ENCODE measurements around the gene AGO4.

AGO4 gene

DNA sequence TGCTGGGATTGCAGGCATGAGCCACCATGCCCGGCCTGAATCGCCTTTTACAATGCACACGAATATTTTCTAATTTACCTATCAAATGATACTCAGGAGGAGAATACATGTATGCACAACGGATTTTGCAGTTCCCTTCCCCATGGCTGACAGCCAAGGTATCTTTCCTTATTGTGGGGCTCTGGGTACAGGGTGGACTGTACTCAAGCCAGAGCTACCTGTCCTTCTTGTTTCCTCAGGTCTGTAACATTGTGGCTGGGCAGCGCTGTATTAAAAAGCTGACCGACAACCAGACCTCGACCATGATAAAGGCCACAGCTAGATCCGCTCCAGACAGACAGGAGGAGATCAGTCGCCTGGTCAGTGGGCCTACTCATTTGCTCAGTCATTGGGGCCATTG is 93.4 kb downstream of the AGO4 start:
- TF ChIP-seq, protein P1, sequence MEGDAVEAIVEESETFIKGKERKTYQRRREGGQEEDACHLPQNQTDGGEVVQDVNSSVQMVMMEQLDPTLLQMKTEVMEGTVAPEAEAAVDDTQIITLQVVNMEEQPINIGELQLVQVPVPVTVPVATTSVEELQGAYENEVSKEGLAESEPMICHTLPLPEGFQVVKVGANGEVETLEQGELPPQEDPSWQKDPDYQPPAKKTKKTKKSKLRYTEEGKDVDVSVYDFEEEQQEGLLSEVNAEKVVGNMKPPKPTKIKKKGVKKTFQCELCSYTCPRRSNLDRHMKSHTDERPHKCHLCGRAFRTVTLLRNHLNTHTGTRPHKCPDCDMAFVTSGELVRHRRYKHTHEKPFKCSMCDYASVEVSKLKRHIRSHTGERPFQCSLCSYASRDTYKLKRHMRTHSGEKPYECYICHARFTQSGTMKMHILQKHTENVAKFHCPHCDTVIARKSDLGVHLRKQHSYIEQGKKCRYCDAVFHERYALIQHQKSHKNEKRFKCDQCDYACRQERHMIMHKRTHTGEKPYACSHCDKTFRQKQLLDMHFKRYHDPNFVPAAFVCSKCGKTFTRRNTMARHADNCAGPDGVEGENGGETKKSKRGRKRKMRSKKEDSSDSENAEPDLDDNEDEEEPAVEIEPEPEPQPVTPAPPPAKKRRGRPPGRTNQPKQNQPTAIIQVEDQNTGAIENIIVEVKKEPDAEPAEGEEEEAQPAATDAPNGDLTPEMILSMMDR (IDR thresholded peaks at IDR 0.05; ENCODE audit: low read depth, low read length, missing control alignments): no peak
- no peak overlapping the region for H3K4me3 ChIP-seq (ENCODE audit: low read depth, low read length)
- no peak for DNase-seq (ENCODE audit: low read depth)

DNA sequence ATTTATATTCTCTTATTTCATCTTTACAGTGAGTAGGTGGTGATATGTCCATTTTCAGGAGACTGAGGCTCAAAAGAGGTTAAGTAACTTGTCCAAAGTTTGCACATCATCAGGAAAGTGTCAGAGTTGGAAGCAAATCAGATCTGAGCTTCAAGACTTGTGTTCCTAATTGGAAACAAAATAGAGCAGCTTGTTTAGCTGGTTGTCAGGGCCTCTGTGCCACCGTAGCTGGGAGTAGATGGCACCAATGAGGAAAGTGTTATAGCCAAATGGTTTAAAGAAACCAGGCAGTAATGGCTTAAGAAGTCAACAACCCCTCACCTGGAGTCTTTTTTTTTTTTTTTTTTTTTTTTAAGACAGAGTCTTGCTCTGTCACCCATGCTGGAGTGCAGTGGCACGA is 94.9 kb downstream of the AGO4 start:
- DNase-seq (ENCODE audit: low read depth): no peak
- no peak overlapping the region for H3K4me3 ChIP-seq (ENCODE audit: low read depth, low read length)
- TF ChIP-seq, protein P1 (IDR thresholded peaks at IDR 0.05; ENCODE audit: low read depth, low read length, missing control alignments): no peak
